Activated T-cell treated with anti-CD3 and anti-CD28 coated beads for 1 hour (primary cell): ENCODE measurements around the gene MRPL40.
A peak's percentile ranks its signal among the peaks of the same experiment; 100 is the strongest.
"Not testable (repeated sequence)": the region's sequence is repeated elsewhere in the genome, so short reads cannot be mapped to it uniquely, and the experiment has no call there.

Experiments
- DNase-seq: peaks from one replicate; pipeline ENCODE4 v3.0.0-alpha.2; 2020; ENCODE audit warnings: low read depth

The MRPL40 gene

DNA sequence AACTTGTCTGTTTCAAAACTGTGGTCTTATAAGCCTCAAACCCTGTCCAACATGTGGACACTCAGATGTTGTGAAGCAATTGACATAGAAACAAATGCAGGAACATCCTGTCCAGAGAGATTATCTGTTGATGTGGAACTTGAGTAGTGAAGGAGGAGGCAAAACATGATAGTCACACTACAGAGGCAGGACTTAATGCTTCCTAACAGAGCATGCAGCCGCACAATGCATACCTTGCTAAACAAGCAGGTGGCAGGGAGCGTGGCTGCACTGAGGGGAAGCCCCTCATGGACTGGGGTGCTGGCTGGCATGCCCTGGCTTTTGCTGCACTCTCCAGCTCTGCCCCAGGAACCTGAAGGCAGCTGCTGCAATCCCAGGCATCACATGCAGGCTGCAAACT lies 9.8 kb downstream of the MRPL40 start:
- no peak for DNase-seq

DNA sequence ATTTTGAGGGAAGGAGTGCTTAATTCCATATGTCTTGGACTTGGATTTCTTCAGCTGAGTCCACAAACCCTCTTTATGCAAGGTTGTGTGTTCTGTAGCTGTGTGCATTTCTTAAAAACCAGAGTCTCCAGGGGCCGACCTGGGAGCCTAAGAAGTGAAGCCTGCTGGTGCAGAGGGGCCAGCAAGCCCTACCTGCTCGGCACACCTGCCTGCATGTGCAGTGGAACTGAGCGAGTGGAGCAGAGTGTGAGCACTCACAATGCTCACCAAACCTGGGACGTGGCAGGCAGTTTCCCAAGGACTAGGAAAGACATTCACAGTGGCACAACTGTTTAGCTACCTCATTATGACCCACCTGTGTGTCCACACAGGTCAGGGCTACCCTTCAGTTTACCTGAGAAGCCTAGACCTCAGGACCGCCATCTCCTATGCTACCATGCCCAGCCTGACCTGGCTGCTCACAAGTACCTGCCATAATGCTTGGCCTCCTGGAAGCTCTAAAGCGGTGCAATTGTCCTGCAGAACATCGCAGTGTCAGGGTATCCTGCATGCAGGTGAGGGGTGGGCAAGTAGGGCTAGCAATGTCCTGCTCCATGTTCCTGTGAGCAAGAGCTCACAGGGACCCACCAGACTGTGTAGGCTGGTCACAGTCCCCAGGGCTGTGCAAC lies 11.3 kb downstream of the MRPL40 start:
- DNase-seq, result no peak

- not testable (repeated sequence) for DNase-seq
Measured at GRCh38 chr22:19445279-19445982, 13.1 kb downstream of the MRPL40 start.

- no peak for DNase-seq
Measured at GRCh38 chr22:19446603-19447329, 14.4 kb downstream of the MRPL40 start.

- DNase-seq, result peak; percentile 71
Measured at GRCh38 chr22:19447330-19448075, 15.2 kb downstream of the MRPL40 start, which contains the start of gene C22orf39. Gene C22orf39, minus strand, starts transcription at chr22:19447711. Its CDS starts 23 bp downstream, at chr22:19447688.

DNA sequence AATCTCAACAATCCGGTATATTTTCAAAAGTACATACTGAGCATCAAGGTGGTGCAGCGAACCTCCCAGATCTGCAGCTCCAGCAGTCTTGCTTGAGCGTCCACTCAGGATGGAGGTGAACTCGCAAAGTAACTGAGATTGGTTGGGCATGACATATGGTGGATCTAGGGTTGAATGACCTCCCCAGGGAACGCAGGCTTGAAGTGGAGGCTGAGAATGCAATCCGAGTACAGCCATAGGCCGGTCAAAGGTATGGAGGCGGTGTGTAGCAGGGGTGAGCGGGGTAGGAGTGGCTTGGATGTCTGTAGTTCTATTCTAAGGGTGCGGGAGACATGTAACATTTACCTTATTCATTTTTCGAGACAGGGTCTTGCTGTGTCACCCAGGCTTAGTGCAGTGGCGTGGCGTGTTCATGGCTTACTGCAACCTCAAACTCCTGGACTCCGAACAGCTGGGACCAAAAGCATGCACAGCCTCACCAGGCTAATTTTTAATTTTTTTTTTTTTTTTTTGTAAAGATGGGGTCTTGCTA lies 15.8 kb downstream of the MRPL40 start:
- no peak for DNase-seq

DNA sequence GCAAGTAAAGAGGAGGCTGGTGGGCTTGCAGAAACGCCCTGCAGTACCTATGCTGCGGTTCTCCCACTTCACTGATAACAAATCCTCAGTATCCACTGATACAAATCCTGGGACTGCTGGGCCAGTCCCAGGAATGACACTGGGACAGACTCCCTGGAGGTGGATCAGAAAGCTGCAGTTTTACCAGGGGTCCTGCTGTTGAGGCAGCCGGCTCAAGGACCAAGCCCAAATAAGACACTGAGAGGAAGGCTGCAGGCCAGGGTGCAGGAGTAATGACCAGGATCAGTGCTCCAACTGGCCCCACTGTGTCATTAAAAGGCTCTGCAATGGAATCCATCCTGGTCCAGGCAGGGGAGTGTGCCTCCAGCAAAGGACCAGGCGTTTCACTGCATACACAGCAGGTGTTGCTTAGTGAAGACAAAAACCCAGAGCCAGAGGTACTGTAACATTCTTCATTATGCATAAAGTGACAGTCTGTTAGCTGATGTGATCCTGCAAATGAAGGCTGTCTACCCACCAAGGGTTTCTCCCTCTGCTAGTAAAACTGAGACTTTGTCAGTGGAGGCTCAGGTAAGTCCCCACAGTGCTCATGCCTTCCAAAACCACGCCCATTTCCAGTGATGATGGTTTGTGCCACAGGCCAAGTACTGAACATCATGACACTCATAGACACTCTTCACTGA lies 16.5 kb downstream of the MRPL40 start:
- no peak for DNase-seq

GRCh38 chr22:19449422-19449767 lies 17.1 kb downstream of the MRPL40 start:
- DNase-seq, result no peak

DNA sequence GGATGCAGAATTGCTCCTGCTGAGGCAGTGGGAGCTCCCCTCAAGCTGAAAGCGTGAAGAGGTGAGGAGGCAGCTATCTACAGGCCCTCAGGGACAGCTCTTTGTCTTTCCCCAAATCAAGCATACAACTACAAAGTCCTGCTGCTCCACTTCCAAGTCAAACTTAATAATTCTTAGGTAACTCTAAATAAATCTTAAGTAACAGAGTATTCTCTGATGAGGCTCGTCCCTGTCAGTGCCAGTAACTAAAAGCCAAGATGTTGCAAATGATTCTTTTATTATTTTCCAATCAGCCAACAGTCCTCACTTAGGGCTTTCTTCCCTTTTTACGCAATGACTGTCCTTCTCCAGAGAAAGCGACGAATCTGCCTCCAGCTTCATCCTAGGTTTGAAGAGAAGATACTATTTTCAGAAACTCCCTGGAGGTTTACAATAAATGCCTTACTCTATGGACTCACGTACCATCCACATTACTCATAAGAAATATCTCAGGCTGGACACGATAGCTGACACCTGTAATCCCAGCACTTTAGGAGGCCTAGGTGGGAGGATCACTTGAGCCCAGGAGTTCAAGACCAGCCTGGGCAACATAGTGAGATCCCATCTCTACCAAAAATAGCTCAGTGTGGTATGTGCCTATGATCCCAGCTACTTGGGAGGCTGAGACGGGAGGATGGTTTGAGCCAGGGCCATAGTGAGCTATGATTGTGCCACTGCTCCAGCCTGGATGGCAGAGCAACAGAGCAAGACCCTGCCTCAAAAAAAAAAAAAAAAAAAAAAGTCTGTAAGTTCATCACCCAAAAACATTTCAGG lies 18.2 kb downstream of the MRPL40 start:
- no peak for DNase-seq

DNA sequence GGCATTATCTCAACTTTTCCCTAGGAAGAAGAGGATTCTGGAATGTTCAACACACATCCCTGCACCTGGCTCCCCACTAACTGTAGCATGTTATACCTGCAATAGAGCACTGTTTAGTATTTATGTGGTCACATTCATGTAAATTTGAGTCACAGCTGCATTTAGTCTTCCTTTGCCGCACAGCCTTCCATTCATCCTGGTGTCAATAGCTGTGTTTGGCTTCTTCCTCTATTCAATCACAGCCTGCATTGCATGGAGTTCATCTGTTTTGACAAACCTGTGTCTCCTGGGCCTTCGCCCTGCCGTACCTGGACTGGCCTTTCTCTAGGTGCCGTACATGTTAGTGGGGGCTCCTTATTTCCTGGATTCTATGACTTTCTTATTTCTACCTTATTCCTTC lies 19.2 kb downstream of the MRPL40 start:
- DNase-seq, result no peak

- DNase-seq, result no peak
Measured at GRCh38 chr22:19453718-19454117, 21.4 kb downstream of the MRPL40 start.

DNA sequence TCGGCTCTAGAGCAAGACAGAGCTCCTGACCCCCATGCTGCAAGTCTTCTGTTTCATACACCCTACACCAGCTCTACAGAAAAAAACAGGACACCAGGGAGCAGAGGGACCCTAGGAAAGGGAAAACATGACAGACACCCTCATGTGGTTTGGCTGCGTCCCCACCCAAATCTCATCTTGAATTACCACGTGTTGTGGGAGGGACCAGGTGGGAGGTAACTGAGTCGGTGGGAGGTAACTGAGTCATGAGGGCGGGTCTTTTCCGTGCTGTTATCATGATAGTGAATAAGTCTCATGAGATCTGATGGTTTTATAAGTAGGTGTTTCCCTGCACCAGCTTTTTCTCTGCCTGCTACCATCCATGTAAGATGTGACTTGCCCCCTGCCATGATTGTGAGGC lies 21.8 kb downstream of the MRPL40 start:
- DNase-seq, result no peak

- no peak for DNase-seq
Measured at GRCh38 chr22:19455033-19455432, 22.7 kb downstream of the MRPL40 start.

GRCh38 chr22:19455585-19456370 lies 23.4 kb downstream of the MRPL40 start:
- no peak for DNase-seq

DNA sequence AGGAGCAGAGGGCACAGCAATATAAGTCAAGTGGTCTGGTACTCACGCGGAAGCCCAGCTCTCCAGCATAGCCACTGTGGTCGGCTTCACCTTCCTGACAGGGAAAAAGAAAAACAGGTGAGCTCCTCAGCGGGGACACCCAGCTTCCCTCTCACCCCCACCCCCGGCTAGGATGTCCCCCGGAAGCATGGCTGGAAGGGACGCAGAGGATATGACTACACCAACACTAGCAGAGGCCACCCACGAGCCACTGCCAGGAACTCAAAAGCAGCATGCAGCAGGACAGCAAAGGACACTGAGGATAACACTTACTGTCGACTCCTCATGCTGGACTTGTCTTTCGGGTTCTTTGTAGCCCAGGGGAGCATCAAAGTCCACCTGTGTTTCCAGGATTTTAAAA lies 24.2 kb downstream of the MRPL40 start:
- no peak for DNase-seq

GRCh38 chr22:19457828-19458428 lies 25.6 kb downstream of the MRPL40 start:
- no peak for DNase-seq

DNA sequence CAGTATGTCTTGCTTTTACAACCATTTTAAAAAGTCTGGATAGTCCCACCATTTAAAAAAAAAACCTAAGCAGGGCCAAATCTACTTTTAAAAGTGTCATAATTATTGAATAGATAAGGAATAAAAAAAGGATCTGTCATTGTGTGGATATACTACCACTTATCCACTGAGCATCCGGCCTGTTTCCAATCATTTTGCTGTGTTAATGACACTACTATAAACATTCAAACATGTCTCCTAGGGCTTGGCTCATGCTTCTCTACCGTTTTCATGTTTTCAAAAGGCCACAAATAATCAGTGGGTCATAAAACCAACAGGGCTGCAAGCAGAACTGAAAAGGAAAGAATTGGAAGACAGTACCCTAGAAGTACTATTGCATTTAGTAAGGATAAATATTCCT lies 27.7 kb downstream of the MRPL40 start:
- DNase-seq, result no peak

- DNase-seq, result no peak
Measured at GRCh38 chr22:19461506-19461905, 29.2 kb downstream of the MRPL40 start.

- no peak for DNase-seq
Measured at GRCh38 chr22:19463008-19463407, 30.7 kb downstream of the MRPL40 start.
